ENCODE measurements around the gene CADPS2.

The CADPS2 gene

GRCh38 chr7:122429926-122430325, 456.3 kb downstream of the CADPS2 start:
- DNase-seq, result no peak

GRCh38 chr7:122425731-122426130, 460.5 kb downstream of the CADPS2 start:
- DNase-seq, result no peak

- no peak for DNase-seq
Measured at GRCh38 chr7:122423591-122423990, 462.7 kb downstream of the CADPS2 start.

DNA sequence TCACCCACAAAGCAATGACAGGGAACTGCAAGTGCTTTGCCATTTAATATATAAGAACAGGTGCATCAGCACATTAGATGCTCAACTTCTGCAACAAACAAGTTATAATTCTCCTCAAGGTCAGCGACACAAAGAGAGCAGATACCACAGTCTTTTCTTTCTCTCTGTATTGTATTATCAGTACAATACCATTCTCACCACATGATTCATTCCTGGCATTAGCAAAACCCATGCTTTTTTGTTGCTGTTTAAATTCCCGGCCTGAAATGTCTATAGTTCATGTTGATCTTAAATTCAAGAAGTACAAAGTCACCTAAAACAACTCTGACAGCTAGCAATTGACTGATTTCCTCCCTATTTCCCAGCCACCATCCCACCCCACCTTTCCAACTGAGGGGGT, 469.9 kb downstream of the CADPS2 start:
- DNase-seq, result no peak

DNA sequence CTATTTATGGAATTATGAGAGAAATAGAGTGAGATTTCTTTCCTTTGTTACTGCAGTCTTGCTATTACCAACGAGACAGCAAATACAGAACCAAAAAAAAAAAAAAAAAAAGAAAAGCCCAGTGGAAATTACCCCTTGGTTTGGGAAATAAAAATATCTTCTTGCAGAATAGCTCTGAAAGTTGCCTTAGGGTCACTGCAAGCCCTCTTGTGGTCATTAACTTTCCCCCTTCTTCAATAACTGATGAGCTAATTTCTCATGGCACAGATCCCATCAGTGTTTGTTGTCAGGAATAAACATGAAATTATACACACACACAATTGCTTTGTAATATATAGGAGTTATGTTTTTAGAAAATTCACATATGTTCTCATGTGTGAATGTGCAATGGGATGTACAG, 470.8 kb downstream of the CADPS2 start:
- no peak for DNase-seq

DNA sequence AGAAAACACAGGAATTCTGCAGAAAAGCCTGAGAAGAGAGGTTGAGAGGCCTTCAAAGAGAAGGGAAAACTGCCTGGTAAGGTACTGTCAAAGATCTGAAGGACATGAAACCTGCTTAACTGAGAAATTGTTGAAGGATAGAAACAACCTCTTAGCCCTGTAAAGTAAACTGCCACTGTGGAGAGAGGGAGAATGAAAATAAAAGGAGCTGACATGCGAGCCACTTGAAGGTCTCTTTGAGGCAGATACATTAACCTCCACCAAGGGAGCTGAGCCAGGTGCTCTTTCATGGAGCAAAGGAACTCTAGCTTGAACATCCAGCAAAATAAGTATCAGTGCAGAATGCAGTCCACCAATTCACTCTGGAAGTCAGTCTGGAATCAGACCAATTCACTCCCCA, 472.9 kb downstream of the CADPS2 start:
- no peak for DNase-seq

DNA sequence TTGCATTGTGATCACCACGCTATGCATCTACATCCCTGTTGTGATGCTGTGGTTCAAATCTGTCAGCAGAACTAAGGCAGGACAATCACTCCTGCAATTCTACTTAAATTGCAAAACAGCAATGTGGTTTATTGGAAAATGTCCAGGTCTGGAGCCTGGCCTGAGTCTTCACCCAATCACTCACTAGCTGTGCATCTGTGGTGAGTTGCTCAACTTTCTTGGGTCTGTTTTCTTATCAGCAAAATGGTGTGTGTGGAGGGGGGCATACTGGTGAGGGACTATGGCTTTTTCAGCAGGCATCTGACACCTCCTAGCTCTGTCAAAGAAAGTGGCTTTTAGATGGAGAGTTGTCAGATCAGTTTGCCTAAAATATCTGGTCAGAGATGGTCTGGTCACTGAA, 473.4 kb downstream of the CADPS2 start:
- DNase-seq, result peak; percentile 40

- peak; percentile 9 for DNase-seq
Measured at GRCh38 chr7:122412441-122412840, 473.8 kb downstream of the CADPS2 start.

DNA sequence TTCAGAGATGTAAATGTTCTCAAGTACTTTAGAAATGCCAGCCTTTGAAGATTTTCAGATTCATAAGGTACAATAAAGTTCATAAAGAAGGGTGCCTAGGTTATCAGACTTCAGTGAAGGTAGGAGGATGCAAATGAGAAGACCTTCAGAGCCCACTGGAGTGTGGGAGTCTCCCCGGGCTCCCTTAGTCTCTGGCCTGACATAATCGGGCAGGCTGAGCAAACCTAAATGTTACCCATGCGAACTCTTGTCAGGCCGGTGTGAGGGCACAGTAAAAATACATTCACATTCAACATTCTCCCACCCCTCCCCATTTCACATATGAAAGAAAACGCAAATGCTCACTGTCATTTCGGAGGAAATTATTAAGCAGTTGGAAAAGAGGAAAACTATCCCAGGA, 479.1 kb downstream of the CADPS2 start:
- DNase-seq, result no peak

GRCh38 chr7:122403113-122403512, 483.1 kb downstream of the CADPS2 start:
- no peak for DNase-seq

- no peak for DNase-seq
Measured at GRCh38 chr7:122402235-122402634, 484.0 kb downstream of the CADPS2 start.

- no peak for DNase-seq
Measured at GRCh38 chr7:122397381-122397780, 488.9 kb downstream of the CADPS2 start.

- no peak for DNase-seq
Measured at GRCh38 chr7:122394512-122394911, 491.7 kb downstream of the CADPS2 start.

DNA sequence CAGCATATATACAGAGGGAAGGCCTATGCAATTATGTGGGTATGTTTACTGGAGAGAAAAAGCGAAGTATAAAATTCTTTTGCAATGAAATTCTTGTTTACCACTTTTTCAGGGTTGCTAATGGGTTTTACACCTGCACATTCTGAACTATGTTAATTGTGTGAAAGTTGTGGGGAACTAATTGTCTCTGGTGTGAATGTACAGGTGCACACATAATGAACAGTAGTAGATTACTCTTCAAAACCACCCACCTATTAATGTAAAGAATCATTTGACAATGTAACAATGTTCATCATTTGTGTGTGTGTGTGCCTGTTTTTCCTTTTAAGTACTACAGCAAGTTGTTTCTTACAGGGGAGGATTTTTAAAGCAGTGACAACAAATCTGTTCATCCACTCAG, 501.7 kb downstream of the CADPS2 start:
- DNase-seq, result no peak

- no peak for DNase-seq
Measured at GRCh38 chr7:122383934-122384333, 502.3 kb downstream of the CADPS2 start.

GRCh38 chr7:122380992-122381391, 505.3 kb downstream of the CADPS2 start:
- DNase-seq, result no peak

DNA sequence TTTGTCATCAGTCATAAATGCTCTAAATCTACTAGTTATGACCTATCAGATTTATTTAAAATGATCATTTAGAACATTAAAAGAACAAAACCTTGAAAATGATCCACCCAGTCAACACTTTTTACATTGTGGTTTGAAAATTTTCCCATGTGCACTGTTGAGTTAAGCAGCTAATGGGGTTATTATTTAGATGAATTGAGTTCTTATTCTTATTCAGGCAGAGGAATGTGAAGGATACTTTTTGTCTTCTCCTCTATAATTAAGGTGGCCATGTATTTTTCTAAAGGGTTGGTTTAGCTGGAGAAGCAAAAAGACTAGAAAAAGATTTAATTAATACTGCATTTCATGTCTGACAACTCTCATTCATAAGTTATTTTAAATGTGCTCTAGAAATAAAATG, 506.8 kb downstream of the CADPS2 start:
- DNase-seq, result no peak

GRCh38 chr7:122369756-122370155, 516.5 kb downstream of the CADPS2 start:
- no peak for DNase-seq

- no peak for DNase-seq
Measured at GRCh38 chr7:122364761-122365280, 521.4 kb downstream of the CADPS2 start.

DNA sequence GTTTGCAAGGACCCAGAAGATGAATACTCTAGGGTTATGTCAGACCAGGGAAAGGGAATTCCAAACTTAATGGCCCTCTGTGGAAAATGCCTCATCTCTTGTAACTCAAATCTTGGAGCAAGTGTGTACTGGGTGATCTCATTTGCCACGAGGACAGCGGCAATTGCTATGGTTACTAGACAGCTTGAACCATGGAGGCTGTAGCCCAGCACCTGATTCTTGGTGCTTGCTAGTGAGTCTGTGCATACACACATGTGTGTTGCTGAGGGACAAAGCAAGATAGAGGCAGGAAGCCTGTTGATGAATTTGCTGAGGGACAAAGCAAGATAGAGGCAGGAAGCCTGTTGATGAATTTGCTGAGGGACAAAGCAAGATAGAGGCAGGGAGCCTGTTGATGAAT, 523.1 kb downstream of the CADPS2 start:
- no peak for DNase-seq

GRCh38 chr7:122362473-122362872, 523.8 kb downstream of the CADPS2 start:
- DNase-seq, result no peak

DNA sequence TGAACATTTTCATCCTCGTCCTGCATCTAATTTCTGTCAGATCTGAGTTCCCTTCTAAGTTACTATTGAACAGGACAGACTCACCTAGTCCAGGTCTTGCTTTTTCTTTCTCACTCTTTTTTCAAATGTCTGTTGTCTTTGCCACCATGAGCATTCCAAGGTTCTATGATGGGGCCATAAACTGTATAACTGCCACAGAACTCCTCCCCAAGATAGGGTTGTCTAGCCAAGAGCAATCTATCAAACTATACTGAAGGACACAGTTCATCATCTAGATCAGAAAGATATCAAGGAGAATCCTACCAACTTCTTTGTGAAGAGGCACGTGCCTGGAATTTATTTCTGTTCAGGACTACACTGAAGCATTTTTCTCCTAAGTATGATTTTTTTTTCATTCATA, 531.6 kb downstream of the CADPS2 start:
- DNase-seq, result no peak

DNA sequence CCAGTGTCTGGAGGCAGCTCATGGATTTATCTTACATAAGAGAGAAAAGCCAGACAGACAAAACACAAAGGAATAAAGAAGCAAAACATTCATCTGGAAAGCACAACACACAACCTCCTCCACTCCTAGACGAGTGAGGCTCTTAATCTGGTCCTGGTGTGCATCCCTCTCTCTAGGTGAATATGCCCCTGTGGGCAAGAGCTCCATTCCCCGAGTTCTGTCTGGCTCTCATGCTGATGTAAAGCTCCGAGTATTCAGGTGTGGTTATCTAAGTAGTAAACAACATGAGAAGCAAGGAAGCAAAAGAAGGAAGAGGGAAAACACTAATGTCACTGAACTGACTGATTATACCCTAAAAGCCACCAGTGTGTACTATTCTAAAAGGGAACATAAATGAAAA, 533.8 kb downstream of the CADPS2 start:
- no peak for DNase-seq

DNA sequence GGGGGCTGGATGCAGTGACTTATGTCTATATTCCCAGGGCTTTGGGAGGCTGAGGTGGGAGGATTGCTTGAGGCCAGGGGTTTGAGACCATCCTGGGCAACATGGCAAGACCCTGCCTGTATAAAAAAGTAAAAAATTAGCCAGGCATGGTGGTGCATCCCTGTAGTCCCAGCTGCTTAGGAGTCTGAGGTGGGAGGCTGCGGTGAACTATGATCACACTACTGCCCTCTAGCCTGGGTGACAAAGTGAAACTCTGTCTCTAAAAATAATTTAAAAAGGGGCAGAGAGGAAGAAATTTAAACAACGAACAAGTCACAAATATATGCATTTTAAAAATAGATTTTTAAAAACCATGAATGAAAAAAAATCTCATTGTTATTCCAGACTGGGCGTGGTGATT, 535.6 kb downstream of the CADPS2 start:
- DNase-seq, result no peak

GRCh38 chr7:122344303-122344620, 542.0 kb downstream of the CADPS2 start:
- DNase-seq, result no peak
